DOHH2 (cell line): ENCODE data around the gene NAT9.

ENCODE experiments used
- H3F3A ChIP-seq: fragments of 200-600 bp; sonication (generic), shearing (Covaris generic); 2 replicates; pipeline ENCODE4 v1.6.0; 2016; ENCODE audit warnings: antibody characterized with exemption, mild to moderate bottlenecking; ENCODE audit not compliant: control insufficient read depth, insufficient read depth
- H3K27ac ChIP-seq: fragments of 200-600 bp; sonication (generic); 2 replicates; pipeline ENCODE4 v1.5.1; 2014; ENCODE audit warnings: low read depth, mild to moderate bottlenecking, low read length, moderate library complexity
- H3K27me3 ChIP-seq: fragments of 200-600 bp; sonication (generic); 2 replicates; pipeline ENCODE4 v1.6.1; 2014; ENCODE audit warnings: mild to moderate bottlenecking, low read length, mixed read lengths; ENCODE audit not compliant: control insufficient read depth
- H3K36me3 ChIP-seq: fragments of 200-600 bp; sonication (generic); 2 replicates; pipeline ENCODE4 v1.6.1; 2014; ENCODE audit warnings: mild to moderate bottlenecking, low read length, moderate library complexity, mixed read lengths; ENCODE audit not compliant: control insufficient read depth
- H3K4me1 ChIP-seq: fragments of 200-600 bp; sonication (generic); 2 replicates; pipeline ENCODE4 v1.6.1; 2014; ENCODE audit warnings: mild to moderate bottlenecking, low read length, mixed read lengths; ENCODE audit not compliant: control insufficient read depth
- H3K4me2 ChIP-seq: fragments of 200-600 bp; sonication (generic); 2 replicates; pipeline ENCODE4 v1.6.0; 2014; ENCODE audit warnings: mild to moderate bottlenecking, low read length, moderate library complexity
- H3K4me3 ChIP-seq: fragments of 200-600 bp; sonication (generic); 2 replicates; pipeline ENCODE4 v1.5.1; 2014; ENCODE audit warnings: mild to moderate bottlenecking, low read length, mixed read lengths
- H3K79me2 ChIP-seq: fragments of 200-600 bp; sonication (generic); 2 replicates; pipeline ENCODE4 v1.6.1; 2014; ENCODE audit warnings: mild to moderate bottlenecking, low read length, mixed read lengths; ENCODE audit not compliant: control insufficient read depth
- H3K9me2 ChIP-seq: fragments of 200-600 bp; sonication (generic); replicated peaks from 2 replicates; pipeline ENCODE4 v1.6.1; 2014; ENCODE audit warnings: mild to moderate bottlenecking, low read length, mixed read lengths; ENCODE audit not compliant: control insufficient read depth
- H3K9me3 ChIP-seq: fragments of 200-600 bp; sonication (generic); 2 replicates; pipeline ENCODE4 v1.6.1; 2014; ENCODE audit warnings: antibody characterized with exemption, low read length, mixed read lengths; ENCODE audit not compliant: control insufficient read depth, insufficient read depth
- H4K20me1 ChIP-seq: fragments of 200-600 bp; sonication (generic); 2 replicates; pipeline ENCODE4 v1.6.0; 2014; ENCODE audit warnings: low read depth, mild to moderate bottlenecking, antibody characterized with exemption, low read length, moderate library complexity; ENCODE audit not compliant: control insufficient read depth, insufficient read depth
- EZH2phosphoT487 ChIP-seq: fragments of 200-600 bp; sonication (generic); IDR thresholded peaks from 2 replicates; pipeline ENCODE4 v1.6.1; 2017; ENCODE audit warnings: borderline replicate concordance, mild to moderate bottlenecking, antibody characterized with exemption, low read length, moderate library complexity, mixed read lengths
- TF ChIP-seq, protein P1 (sequence below): fragments of 200-600 bp; sonication (generic); IDR thresholded peaks from one replicate; pipeline ENCODE4 v1.5.1; 2014; ENCODE audit warnings: antibody characterized with exemption, mild to moderate bottlenecking, low read depth, low read length; ENCODE audit not compliant: poor library complexity, severe bottlenecking

NAT9 gene

DNA sequence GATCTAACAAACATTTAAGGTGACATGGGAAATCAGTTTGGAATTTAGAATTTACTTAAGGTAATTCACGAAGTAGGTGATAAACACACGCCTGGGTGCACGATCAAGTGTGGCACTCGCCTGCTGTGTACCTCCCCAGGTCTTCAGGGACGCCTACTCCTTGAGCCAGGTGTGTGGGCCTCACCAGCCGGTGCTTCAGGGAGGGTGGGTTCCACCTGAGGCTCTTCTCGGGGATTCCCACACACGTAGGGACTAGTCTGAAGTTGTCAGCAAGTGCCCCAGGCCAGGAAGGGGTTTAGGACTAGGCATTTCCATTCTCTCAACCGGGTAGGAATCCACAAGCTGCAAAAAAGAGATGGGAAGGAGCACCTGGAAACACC lies 9.8 kb upstream of the NAT9 start:
- Histone ChIP-seq H3K4me2 (no peak overlapping the region), H3K79me2 (no peaks in the 10 kb centered on the region), H4K20me1 (peaks cover 8% of the 10 kb centered on the region; the same call in 1 of the 2 replicates), H3K9me3 (no peaks in the 10 kb centered on the region), H3K4me1 (peaks cover 25% of the 10 kb centered on the region), H3K9me2 (no peaks in the 10 kb centered on the region), H3K4me3 (no peak overlapping the region), H3K27ac (no peak overlapping the region), H3F3A (no peaks in the 10 kb centered on the region), H3K36me3 (no peaks in the 10 kb centered on the region), H3K27me3 (no peaks in the 10 kb centered on the region)
- no peak for TF ChIP-seq EZH2phosphoT487
- TF ChIP-seq, protein P1, sequence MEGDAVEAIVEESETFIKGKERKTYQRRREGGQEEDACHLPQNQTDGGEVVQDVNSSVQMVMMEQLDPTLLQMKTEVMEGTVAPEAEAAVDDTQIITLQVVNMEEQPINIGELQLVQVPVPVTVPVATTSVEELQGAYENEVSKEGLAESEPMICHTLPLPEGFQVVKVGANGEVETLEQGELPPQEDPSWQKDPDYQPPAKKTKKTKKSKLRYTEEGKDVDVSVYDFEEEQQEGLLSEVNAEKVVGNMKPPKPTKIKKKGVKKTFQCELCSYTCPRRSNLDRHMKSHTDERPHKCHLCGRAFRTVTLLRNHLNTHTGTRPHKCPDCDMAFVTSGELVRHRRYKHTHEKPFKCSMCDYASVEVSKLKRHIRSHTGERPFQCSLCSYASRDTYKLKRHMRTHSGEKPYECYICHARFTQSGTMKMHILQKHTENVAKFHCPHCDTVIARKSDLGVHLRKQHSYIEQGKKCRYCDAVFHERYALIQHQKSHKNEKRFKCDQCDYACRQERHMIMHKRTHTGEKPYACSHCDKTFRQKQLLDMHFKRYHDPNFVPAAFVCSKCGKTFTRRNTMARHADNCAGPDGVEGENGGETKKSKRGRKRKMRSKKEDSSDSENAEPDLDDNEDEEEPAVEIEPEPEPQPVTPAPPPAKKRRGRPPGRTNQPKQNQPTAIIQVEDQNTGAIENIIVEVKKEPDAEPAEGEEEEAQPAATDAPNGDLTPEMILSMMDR: no peak

DNA sequence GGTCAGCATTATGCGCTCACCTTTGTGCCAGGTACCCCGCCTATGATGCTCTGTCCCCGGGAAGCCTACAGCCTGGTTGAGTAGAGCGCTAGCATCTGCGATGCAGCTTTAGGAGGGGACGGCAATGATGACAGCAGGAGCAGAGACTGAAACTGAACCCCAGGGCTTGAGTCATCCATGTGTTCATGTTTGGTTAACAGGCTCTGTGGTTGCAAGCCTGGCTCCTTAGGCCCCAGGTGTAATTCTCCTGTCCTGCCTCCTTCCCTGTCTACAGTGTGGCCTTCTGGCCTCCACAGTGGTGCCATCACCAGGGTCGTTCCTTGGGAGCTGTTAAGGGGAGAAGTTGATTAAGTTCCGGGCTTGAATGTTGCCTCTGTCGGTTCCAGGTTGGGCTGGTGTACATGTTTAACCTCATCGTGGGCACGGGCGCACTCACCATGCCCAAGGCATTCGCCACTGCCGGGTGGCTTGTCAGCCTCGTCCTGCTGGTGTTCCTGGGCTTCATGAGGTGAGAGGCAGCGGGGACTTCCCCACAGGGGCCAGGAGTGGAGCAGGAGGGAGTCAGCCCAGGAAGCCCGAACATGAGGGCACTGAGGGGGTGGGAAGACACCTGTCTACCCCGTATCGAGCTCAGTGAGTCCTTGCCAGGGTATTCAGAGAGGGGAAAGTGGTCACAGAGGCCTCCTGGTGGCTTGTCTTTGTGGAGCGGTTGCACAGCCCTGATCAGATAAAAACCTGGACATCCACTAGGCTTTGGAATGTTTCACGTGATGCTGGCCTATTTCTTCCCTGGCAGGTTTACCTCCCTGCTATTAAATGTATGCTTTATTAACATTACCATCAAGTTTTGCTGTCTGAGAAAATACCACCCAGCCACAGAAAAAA lies 9.2 kb upstream of the NAT9 start:
- H3K36me3 ChIP-seq: no peaks in the 10 kb centered on the region
- H3F3A ChIP-seq: peaks cover 4% of the 10 kb centered on the region
- no peak overlapping the region for H3K27ac ChIP-seq
- H3K27me3 ChIP-seq: no peaks in the 10 kb centered on the region
- no peaks in the 10 kb centered on the region for H3K9me3 ChIP-seq
- H3K79me2 ChIP-seq: no peaks in the 10 kb centered on the region
- H3K4me2 ChIP-seq: peak overlapping the region; percentile 66
- H3K4me3 ChIP-seq: 0 out of 2 replicates have a peak overlapping the region, but pooled peaks have one; percentile 46
- peaks cover 31% of the 10 kb centered on the region for H3K4me1 ChIP-seq
- H3K9me2 ChIP-seq: no peaks in the 10 kb centered on the region
- peaks cover 14% of the 10 kb centered on the region; the same call in 1 of the 2 replicates for H4K20me1 ChIP-seq
- no peak for TF ChIP-seq EZH2phosphoT487
- TF ChIP-seq, protein P1: no peak

DNA sequence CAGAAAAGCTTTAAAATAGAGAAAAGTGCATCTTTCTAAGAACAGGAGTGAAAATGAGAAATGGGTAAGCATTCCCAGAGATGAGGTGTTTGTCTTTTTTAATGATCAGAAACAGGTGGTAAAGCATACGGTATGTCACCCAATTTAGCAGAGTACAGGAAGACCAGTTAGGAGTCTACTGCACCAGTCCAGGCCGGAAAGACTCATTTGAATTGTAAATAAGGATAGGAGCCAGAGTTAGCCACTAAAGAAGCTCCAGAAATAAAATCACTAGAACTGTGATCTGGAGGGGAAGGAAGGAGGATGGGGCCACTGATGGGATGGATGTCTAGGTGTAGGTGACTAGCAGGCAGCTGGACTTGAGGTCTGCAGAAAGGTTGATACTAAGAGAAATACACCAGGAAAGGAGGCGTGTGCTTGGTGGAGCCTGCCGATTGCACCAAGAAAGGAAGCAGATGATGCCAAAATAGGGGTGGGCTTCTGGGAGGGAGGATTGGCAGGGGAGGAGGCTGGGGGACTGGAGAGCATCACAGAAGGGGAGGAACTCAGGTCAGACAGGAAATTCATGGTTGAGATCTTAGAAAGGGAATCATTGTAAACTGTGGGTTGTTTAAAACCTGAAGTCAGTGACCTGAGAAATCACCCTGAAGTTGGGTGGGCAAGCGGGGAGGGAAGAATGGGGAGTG lies 8.1 kb upstream of the NAT9 start:
- Histone ChIP-seq H3F3A (peaks cover 11% of the 10 kb centered on the region), H4K20me1 (peaks cover 19% of the 10 kb centered on the region; the same call in 1 of the 2 replicates), H3K4me2 (peak overlapping the region; percentile 66), H3K27ac (no peak overlapping the region), H3K27me3 (no peaks in the 10 kb centered on the region), H3K4me3 (peak overlapping the region; percentile 46), H3K9me2 (no peaks in the 10 kb centered on the region), H3K9me3 (no peaks in the 10 kb centered on the region), H3K4me1 (peaks cover 41% of the 10 kb centered on the region), H3K36me3 (no peaks in the 10 kb centered on the region), H3K79me2 (no peaks in the 10 kb centered on the region)
- no peak for TF ChIP-seq EZH2phosphoT487
- TF ChIP-seq, protein P1: no peak
